Activated T-cell treated with anti-CD3 and anti-CD28 coated beads for 24 hours (primary cell): ENCODE measurements around the gene CCNK.

Experiments used
- DNase-seq: peaks from one replicate; pipeline ENCODE4 v3.0.0-alpha.2; 2020; ENCODE audit warnings: low read depth

The CCNK gene

GRCh38 chr14:99519931-99520421, 38.8 kb downstream of the CCNK start:
- DNase-seq = no peak

- DNase-seq = no peak
Measured at GRCh38 chr14:99520571-99521081, 39.4 kb downstream of the CCNK start.

GRCh38 chr14:99521176-99522024, 40.2 kb downstream of the CCNK start:
- no peak for DNase-seq

GRCh38 chr14:99522025-99522401, 40.8 kb downstream of the CCNK start:
- DNase-seq = no peak

GRCh38 chr14:99522457-99522891, 41.3 kb downstream of the CCNK start:
- DNase-seq = no peak

GRCh38 chr14:99522934-99523703, 41.9 kb downstream of the CCNK start:
- no peak for DNase-seq

- DNase-seq = no peak
Measured at GRCh38 chr14:99523704-99524055, 42.5 kb downstream of the CCNK start.

GRCh38 chr14:99524091-99524661, 43.0 kb downstream of the CCNK start:
- no peak for DNase-seq

GRCh38 chr14:99524804-99525698, 43.8 kb downstream of the CCNK start:
- DNase-seq = no peak

- no peak for DNase-seq
Measured at GRCh38 chr14:99525699-99526080, 44.5 kb downstream of the CCNK start.

- no peak for DNase-seq
Measured at GRCh38 chr14:99527026-99527425, 45.8 kb downstream of the CCNK start.

- no peak for DNase-seq
Measured at GRCh38 chr14:99527427-99528076, 46.3 kb downstream of the CCNK start.

- no peak for DNase-seq
Measured at GRCh38 chr14:99529899-99530298, 48.7 kb downstream of the CCNK start.

GRCh38 chr14:99530407-99531155, 49.4 kb downstream of the CCNK start:
- no peak for DNase-seq

GRCh38 chr14:99531251-99532096, 50.3 kb downstream of the CCNK start:
- DNase-seq = no peak

GRCh38 chr14:99532310-99532709, 51.1 kb downstream of the CCNK start:
- DNase-seq = no peak

GRCh38 chr14:99534333-99534732, 53.1 kb downstream of the CCNK start:
- DNase-seq = no peak

- no peak for DNase-seq
Measured at GRCh38 chr14:99534863-99535262, 53.7 kb downstream of the CCNK start.

- no peak for DNase-seq
Measured at GRCh38 chr14:99535448-99535847, 54.2 kb downstream of the CCNK start.
